Endodermal cell (in vitro differentiated cells): ENCODE measurements around the gene ZNF346. TPM values are rescaled to one million over a fixed set of nuclear protein-coding genes. Genes with fewer than 3 reads are reported as not detected.
A peak's percentile ranks its signal among the peaks of the same experiment; 100 is the strongest.

Experiments
- DNase-seq: peaks from one replicate; pipeline ENCODE4 v3.0.0-alpha.2; 2017
- H3K27ac ChIP-seq: 2 replicates; pipeline ENCODE4 v1.5.1; 2013; ENCODE audit warnings: mild to moderate bottlenecking, low read depth, low read length, moderate library complexity
- H3K27me3 ChIP-seq: 2 replicates; pipeline ENCODE4 v1.6.1; 2013; ENCODE audit warnings: mild to moderate bottlenecking, low read length, moderate library complexity; ENCODE audit not compliant: insufficient read depth, control insufficient read depth, poor library complexity, severe bottlenecking
- H3K36me3 ChIP-seq: 2 replicates; pipeline ENCODE4 v1.7.0; 2013; ENCODE audit warnings: mild to moderate bottlenecking, low read length, moderate library complexity; ENCODE audit not compliant: control insufficient read depth, insufficient read depth
- H3K4me1 ChIP-seq: one replicate; pipeline ENCODE4 v1.7.0; 2013; ENCODE audit warnings: low read length; ENCODE audit not compliant: control insufficient read depth, insufficient read depth
- H3K4me3 ChIP-seq: 2 replicates; pipeline ENCODE4 v1.5.1; 2013; ENCODE audit warnings: mild to moderate bottlenecking, low read length, moderate library complexity
- H3K9ac ChIP-seq: 2 replicates; pipeline ENCODE4 v1.6.1; 2013; ENCODE audit warnings: mild to moderate bottlenecking, low read length, moderate library complexity; ENCODE audit not compliant: poor library complexity, severe bottlenecking; ENCODE audit errors: extremely low read depth
- H3K9me3 ChIP-seq: 2 replicates; pipeline ENCODE4 v1.6.1; 2013; ENCODE audit warnings: mild to moderate bottlenecking, low read length, moderate library complexity; ENCODE audit not compliant: control insufficient read depth
- H3K27ac Mint-ChIP-seq: 2 replicates; pipeline ENCODE4 v1.8.0; 2020; ENCODE audit warnings: mixed read lengths
- H3K27me3 Mint-ChIP-seq: 2 replicates; pipeline ENCODE4 v1.8.0; 2021; ENCODE audit warnings: mild to moderate bottlenecking, mixed read lengths; ENCODE audit not compliant: insufficient read depth
- H3K36me3 Mint-ChIP-seq: 2 replicates; pipeline ENCODE4 v1.8.0; 2020; ENCODE audit warnings: low read depth, mixed read lengths
- H3K4me1 Mint-ChIP-seq: 2 replicates; pipeline ENCODE4 v1.8.0; 2020; ENCODE audit warnings: mixed read lengths
- H3K4me3 Mint-ChIP-seq: 2 replicates; pipeline ENCODE4 v1.8.0; 2020; ENCODE audit warnings: mild to moderate bottlenecking, moderate library complexity, mixed read lengths
- H3K9me3 Mint-ChIP-seq: 2 replicates; pipeline ENCODE4 v1.8.0; 2020; ENCODE audit warnings: mild to moderate bottlenecking, mixed read lengths
- WGBS, 2 experiments: methylation state at CpG; one replicate each; pipeline versions ENCODE4 v1.1.5 to v1.1.7; 2013; ENCODE audit warnings: missing lambda C conversion rate in 2 of 2, mixed read lengths in 1 of 2; ENCODE audit not compliant: insufficient coverage in 1 of 2, insufficient read length in 1 of 2; 5-methylcytosine and 5-hydroxymethylcytosine counted together
- total RNA-seq, 2 donors: library from RNA; stranded (reverse); fragmentation: NEBNext Ultra II Directional in 1 of 2; extraction: Animal tissue kit (Norgen Biotek cat#: 25700) in 1 of 2; gene quantifications; 2 replicates in 1 of 2; 3 replicates in 1 of 2; pipeline ENCODE4 v1.2.1, GENCODE V29; 2021
- TF ChIP-seq, protein P1 (sequence below): fragments of 200-600 bp; sonication (generic); conservative IDR thresholded peaks from 2 replicates; pipeline ENCODE4 v1.5.0; 2021; ENCODE audit warnings: antibody characterized with exemption, mild to moderate bottlenecking

Gene ZNF346
- total RNA-seq, 2 donors from 2014 or later, result 25.4 to 38.6 TPM

DNA sequence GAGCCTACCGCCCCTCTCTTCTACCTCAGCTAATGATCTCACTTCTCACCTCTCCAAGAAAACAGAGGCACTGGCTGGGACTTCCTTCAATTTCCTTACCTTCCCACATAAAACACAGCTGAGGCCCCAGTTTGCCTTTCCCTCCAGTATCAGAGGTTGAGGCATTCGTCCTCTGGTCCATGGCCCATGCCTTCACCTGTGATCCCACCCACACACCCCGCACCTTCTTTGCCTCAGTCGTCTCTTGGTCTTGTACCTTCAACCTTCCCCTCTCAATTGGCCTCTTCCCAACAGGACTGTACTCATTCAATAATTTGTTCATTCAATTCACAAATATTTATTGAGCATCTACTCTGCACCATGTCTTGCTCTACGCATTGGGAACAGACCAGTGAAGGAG is 100.1 kb downstream of the ZNF346 start:
- DNase-seq, result no peak
- TF ChIP-seq, protein P1, sequence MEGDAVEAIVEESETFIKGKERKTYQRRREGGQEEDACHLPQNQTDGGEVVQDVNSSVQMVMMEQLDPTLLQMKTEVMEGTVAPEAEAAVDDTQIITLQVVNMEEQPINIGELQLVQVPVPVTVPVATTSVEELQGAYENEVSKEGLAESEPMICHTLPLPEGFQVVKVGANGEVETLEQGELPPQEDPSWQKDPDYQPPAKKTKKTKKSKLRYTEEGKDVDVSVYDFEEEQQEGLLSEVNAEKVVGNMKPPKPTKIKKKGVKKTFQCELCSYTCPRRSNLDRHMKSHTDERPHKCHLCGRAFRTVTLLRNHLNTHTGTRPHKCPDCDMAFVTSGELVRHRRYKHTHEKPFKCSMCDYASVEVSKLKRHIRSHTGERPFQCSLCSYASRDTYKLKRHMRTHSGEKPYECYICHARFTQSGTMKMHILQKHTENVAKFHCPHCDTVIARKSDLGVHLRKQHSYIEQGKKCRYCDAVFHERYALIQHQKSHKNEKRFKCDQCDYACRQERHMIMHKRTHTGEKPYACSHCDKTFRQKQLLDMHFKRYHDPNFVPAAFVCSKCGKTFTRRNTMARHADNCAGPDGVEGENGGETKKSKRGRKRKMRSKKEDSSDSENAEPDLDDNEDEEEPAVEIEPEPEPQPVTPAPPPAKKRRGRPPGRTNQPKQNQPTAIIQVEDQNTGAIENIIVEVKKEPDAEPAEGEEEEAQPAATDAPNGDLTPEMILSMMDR, result no peak
- H3K4me3 Mint-ChIP-seq, result no peak overlapping the region
- H3K9me3 ChIP-seq, result no peaks in the 10 kb centered on the region
- H3K36me3 Mint-ChIP-seq, result no peaks in the 10 kb centered on the region
- no peak overlapping the region for H3K27ac Mint-ChIP-seq
- H3K27ac ChIP-seq, result no peak overlapping the region
- H3K9ac ChIP-seq, result no peak overlapping the region
- no peaks in the 10 kb centered on the region for H3K27me3 ChIP-seq
- H3K4me1 Mint-ChIP-seq, result peaks cover 2% of the 10 kb centered on the region
- no peaks in the 10 kb centered on the region for H3K4me1 ChIP-seq
- H3K36me3 ChIP-seq, result no peaks in the 10 kb centered on the region
- no peak overlapping the region for H3K4me3 ChIP-seq
- no peaks in the 10 kb centered on the region for H3K9me3 Mint-ChIP-seq
- no peaks in the 10 kb centered on the region for H3K27me3 Mint-ChIP-seq
- 92 to 96% methylated on average over 5 of the region's 5 CpGs for WGBS, 2 experiments

DNA sequence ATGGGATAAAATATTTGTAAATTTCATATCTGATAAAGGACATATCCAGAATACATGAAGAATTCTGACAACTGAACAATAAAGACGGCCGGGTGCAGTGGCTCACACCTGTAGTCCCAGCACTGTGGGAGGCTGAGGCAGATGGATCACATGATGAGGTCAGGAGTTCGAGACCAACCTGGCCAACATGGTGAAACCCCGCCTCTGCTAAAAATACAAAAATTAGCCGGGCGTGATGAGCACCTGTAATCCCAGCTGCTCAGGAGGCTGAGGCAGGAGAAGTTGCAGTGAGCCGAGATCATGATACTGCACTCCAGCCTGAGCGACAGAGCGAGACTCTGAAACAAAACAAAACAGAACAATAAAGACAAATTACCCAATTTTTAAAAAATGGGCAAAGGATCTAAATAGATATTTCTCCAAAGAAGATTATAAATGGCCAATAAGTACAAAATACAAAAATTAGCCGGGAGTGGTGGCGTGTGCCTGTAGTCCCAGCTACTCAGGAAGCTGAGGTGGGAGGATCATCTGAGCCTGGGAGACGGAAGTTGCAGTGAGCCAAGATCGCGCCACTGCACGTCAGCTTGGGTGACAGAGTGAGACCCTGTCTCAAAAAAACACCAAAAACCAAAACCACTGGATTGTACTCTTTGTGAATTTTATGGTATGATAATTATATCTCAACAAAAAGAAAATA is 101.4 kb downstream of the ZNF346 start:
- no peaks in the 10 kb centered on the region for H3K9me3 ChIP-seq
- no peak overlapping the region for H3K9ac ChIP-seq
- H3K27me3 ChIP-seq, result no peaks in the 10 kb centered on the region
- TF ChIP-seq, protein P1, result no peak
- H3K4me3 Mint-ChIP-seq, result no peak overlapping the region
- peaks cover 2% of the 10 kb centered on the region for H3K4me1 Mint-ChIP-seq
- H3K4me1 ChIP-seq, result no peaks in the 10 kb centered on the region
- DNase-seq, result no peak
- 92 to 97% methylated on average over 10 to 14 of the region's 15 CpGs for WGBS, 2 experiments
- H3K4me3 ChIP-seq, result no peak overlapping the region
- no peaks in the 10 kb centered on the region for H3K9me3 Mint-ChIP-seq
- no peaks in the 10 kb centered on the region for H3K36me3 ChIP-seq
- H3K27ac Mint-ChIP-seq, result no peak overlapping the region
- no peaks in the 10 kb centered on the region for H3K36me3 Mint-ChIP-seq
- no peak overlapping the region for H3K27ac ChIP-seq
- peaks cover 3% of the 10 kb centered on the region for H3K27me3 Mint-ChIP-seq

DNA sequence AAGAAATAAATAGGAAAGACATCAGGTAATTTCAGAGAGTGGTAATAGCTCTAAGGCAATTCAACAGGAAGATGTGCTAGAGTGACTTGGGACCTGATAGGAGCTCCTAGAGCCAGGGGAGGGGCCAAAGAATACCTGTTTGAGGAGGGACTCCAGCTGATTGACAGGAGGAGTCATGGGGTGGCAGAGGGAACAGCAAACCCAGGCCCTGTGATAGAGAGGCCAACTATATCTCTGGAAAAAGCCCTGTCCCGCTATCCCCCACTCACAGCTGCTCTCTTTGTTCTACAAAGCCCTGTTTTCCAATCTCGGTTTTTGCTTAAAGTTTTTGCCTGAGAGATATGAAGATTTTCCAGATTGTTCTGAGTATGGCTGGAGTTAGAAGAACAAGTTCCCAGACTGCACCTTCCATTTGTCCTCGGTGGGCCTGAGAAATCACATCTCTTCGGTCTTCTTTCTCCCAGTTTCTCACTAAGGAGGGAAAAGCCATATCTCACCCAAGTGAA is 102.0 kb downstream of the ZNF346 start:
- peak overlapping the region; percentile 36 for H3K27ac Mint-ChIP-seq
- peaks cover 3% of the 10 kb centered on the region for H3K27me3 Mint-ChIP-seq
- Histone ChIP-seq H3K27ac (no peak overlapping the region), H3K27me3 (no peaks in the 10 kb centered on the region), H3K9ac (no peak overlapping the region), H3K9me3 (no peaks in the 10 kb centered on the region), H3K4me3 (no peak overlapping the region), H3K36me3 (no peaks in the 10 kb centered on the region), H3K4me1 (no peaks in the 10 kb centered on the region)
- H3K4me1 Mint-ChIP-seq, result peaks cover 2% of the 10 kb centered on the region
- H3K4me3 Mint-ChIP-seq, result no peak overlapping the region
- 83 to 90% methylated on average over 2 to 4 of the region's 4 CpGs for WGBS, 2 experiments
- TF ChIP-seq, protein P1, result no peak
- DNase-seq, result peak; percentile 85
- no peaks in the 10 kb centered on the region for H3K36me3 Mint-ChIP-seq
- H3K9me3 Mint-ChIP-seq, result no peaks in the 10 kb centered on the region
